Activated CD4-positive, CD25-positive, alpha-beta regulatory T cell (primary cell): ENCODE results near the gene C19orf33.

ENCODE experiments used
- DNase-seq, 4 experiments: peaks; one replicate each; lab custom pipeline; 2025; lab: John Stamatoyannopoulos, UW

C19orf33 gene

DNA sequence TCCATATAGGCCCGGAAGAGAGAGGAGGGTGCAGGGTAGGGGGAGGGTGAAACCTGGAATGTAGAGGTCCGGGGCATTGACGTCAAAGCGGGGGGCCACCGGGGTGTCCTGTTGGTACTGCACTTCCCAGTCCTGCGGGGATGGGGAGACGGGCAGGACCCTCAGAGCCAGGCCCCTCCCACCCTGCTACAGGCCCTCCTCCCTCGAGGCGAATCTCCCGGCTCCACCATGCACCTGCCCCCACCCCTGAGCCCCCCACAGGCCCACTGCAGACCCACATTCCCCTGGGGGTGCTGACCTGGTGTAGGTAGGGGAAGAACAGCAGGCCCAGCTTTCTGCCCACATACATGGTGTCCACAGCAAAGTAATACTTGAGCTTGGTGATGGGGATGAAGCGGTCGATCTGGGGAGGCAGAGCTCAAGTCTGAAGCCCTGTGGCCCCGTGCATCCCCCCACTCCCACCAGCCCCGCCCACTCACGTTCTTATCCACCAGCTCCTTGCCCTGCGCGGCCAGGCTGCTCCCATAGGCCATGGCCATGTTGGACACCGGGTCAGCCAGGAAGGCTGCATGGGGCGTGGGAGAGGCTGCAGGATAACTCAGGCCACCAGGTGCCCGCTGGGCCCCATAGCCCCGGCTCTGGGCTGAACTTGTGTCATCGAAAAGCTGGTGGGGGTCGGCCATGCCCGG is 5.0 kb downstream of the C19orf33 start:
- DNase-seq = no peak

GRCh38 chr19:38309615-38310278 is 5.7 kb downstream of the C19orf33 start:
- no peak for DNase-seq

GRCh38 chr19:38310279-38310670 is 6.2 kb downstream of the C19orf33 start:
- DNase-seq = no peak

DNA sequence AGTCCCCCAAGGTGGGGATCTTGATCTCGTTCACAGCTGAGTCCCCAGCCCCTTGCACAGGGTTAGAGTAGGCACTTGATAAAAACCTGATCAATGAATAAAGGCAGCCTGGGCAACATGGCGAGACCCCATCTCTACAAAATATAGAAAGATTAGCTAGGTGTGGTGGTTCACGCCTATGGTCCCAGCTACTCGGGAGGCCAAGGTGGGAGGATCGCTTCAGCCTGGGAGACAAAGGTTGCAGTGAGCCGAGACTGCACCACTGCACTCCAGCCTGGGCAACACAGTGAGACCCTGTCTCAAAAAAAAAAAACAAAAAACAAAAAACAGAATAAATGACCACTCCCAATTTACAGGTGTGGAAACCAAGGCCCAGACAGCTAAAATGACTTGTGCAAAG is 6.9 kb downstream of the C19orf33 start:
- DNase-seq = no peak

GRCh38 chr19:38315657-38316476 is 11.8 kb downstream of the C19orf33 start, which contains the start of gene YIF1B:
Gene YIF1B, minus strand, starts transcription at chr19:38315947. Its CDS starts 30 bp downstream, at chr19:38315917.
- peak; percentile 91 to 95 (median 94) for DNase-seq

- no peak for DNase-seq
Measured at GRCh38 chr19:38316477-38317067, 12.5 kb downstream of the C19orf33 start.

GRCh38 chr19:38317104-38317612 is 13.1 kb downstream of the C19orf33 start:
- no peak for DNase-seq

GRCh38 chr19:38318660-38319059 is 14.6 kb downstream of the C19orf33 start:
- DNase-seq = no peak

GRCh38 chr19:38319421-38320258 is 15.6 kb downstream of the C19orf33 start, which contains the start of gene KCNK6:
Gene KCNK6, plus strand, starts transcription at chr19:38319845. Its CDS starts 106 bp downstream, at chr19:38319951.
- DNase-seq = no peak

- DNase-seq = no peak
Measured at GRCh38 chr19:38320969-38321339, 16.9 kb downstream of the C19orf33 start.

GRCh38 chr19:38321646-38322196 is 17.7 kb downstream of the C19orf33 start:
- no peak for DNase-seq

DNA sequence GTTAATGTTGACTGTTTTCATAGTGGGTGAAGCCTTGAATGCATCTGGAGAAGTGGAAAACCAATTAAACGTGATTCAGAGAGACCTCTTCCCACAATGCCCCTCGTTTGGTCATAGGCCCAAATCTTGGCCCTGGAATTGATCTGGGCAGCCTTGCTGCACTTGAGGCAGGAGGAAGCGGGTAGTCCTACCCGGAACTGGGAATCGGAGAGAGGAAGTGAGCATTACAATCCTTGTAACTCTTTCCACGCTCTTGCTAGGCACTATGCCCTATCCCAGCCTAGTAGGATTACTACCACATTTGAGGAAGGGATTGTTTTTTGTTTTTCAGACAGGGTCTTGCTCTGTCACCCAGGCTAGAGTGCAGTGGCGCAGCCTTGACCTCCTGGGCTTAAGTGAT is 19.2 kb downstream of the C19orf33 start:
- no peak for DNase-seq

GRCh38 chr19:38324431-38324830 is 20.4 kb downstream of the C19orf33 start:
- no peak for DNase-seq

GRCh38 chr19:38326591-38326990 is 22.5 kb downstream of the C19orf33 start:
- no peak for DNase-seq

GRCh38 chr19:38329651-38330050 is 25.6 kb downstream of the C19orf33 start:
- DNase-seq = no peak

DNA sequence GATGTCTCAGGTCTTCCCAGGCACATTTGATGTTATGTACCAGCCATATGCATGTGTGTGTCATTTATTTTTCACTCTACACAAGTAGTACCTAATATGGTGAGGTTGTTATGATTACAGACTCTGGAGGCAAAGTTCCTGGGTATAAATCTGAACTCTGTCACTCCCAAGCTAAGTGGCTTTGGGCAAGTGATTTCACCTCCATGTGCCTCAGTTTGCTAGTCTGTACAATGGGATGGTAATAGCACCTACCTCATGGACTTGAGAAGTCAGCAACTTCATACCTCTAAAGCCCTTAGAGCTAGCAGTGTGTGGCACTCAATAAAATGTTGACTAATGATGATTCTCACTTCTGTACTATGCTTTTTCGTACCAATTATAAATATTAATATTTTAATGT is 27.7 kb downstream of the C19orf33 start:
- no peak for DNase-seq

DNA sequence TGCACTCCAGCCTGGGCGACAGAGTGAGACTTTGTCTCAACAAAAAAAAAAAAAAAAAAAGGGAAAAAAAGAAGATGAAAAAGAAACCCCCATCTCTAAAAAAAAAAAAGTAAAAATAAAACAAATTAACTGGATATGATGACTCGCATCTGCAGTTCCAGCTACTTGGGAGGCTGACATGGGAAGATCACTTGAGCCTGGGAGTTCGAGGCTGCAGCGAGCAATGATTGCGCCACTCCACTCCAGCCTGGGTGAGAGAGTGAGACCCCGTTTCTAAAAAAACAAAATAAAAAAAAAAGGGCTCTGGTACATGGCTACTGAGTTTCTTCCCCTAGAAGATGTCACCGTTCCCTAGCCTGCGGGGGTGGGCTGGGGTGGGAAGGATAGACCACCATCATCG is 29.2 kb downstream of the C19orf33 start:
- DNase-seq = no peak

GRCh38 chr19:38335949-38336637 is 32.0 kb downstream of the C19orf33 start:
- DNase-seq = peak; percentile 82 to 91 (median 86)

DNA sequence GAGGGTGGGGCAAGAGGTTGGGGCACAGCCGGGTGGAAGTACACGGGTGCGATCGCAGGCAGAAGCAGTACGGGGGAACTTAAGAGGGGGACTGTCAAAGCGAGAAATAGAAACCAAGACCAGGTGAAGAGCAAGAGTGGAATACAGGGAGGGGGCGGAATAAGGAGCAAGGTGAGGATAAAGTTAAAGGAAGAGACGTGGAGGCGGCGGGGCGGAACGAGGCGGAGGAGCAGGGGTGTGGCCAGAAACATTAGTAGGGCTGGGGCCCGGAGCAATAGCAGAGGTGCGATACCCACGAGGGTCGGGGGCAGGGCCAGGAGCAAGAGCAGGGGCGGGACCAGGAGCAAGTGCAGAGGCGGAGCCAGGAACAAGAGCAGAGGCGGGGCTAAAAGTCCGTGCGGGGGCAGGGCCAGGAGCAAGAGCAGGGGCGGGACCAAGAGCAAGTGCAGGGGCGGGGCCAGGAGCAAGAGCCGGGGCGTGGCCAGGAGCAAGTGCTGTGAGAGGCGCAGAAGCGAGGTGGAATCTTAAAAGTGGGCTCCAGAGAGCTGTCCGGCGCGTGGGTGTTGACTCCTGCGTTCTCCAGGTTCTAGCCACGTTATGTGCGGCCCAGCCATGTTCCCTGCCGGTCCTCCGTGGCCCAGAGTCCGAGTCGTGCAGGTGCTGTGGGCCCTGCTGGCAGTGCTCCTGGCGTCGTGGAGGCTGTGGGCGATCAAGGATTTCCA is 32.7 kb downstream of the C19orf33 start:
- DNase-seq = peak; percentile 91 to 95 (median 92)

- DNase-seq = no peak
Measured at GRCh38 chr19:38337360-38337653, 33.3 kb downstream of the C19orf33 start.
